Neural crest cell (in vitro differentiated cells): Measurements from ENCODE around the gene OBSCN. TPM values are rescaled to one million over a fixed set of nuclear protein-coding genes. Genes with fewer than 3 reads are reported as not detected.
A peak's percentile ranks its signal among the peaks of the same experiment; 100 is the strongest.

Experiments used
- DNase-seq: peaks from one replicate; pipeline ENCODE4 v3.0.0; 2021; ENCODE audit warnings: low read depth, mixed read lengths, low spot score
- H3K27ac Mint-ChIP-seq: one replicate; pipeline ENCODE4 v1.8.0; 2021; ENCODE audit warnings: mild to moderate bottlenecking, mixed read lengths; ENCODE audit not compliant: unreplicated experiment
- H3K27me3 Mint-ChIP-seq: 2 replicates; pipeline ENCODE4 v1.8.0; 2021; ENCODE audit warnings: low read depth, mild to moderate bottlenecking, mixed read lengths
- H3K36me3 Mint-ChIP-seq: 2 replicates; pipeline ENCODE4 v1.8.0; 2021; ENCODE audit warnings: low read depth, mild to moderate bottlenecking, mixed read lengths
- H3K4me1 Mint-ChIP-seq: 2 replicates; pipeline ENCODE4 v1.8.0; 2021; ENCODE audit warnings: mixed read lengths
- H3K4me3 Mint-ChIP-seq: one replicate; pipeline ENCODE4 v1.8.0; 2021; ENCODE audit warnings: mild to moderate bottlenecking, mixed read lengths
- H3K9me3 Mint-ChIP-seq: 2 replicates; pipeline ENCODE4 v1.8.0; 2021; ENCODE audit warnings: mixed read lengths
- total RNA-seq: library from RNA; stranded (reverse); gene quantifications from 2 replicates; pipeline ENCODE4 v1.2.1, GENCODE V29; 2021
- TF ChIP-seq, protein P1 (sequence below): fragments of 200-600 bp; sonication (generic); conservative IDR thresholded peaks from 2 replicates; pipeline ENCODE4 v1.5.0; 2021; ENCODE audit warnings: antibody characterized with exemption, mild to moderate bottlenecking

The OBSCN gene
- total RNA-seq, 1 donor from 2014 or later: 40.1 TPM

DNA sequence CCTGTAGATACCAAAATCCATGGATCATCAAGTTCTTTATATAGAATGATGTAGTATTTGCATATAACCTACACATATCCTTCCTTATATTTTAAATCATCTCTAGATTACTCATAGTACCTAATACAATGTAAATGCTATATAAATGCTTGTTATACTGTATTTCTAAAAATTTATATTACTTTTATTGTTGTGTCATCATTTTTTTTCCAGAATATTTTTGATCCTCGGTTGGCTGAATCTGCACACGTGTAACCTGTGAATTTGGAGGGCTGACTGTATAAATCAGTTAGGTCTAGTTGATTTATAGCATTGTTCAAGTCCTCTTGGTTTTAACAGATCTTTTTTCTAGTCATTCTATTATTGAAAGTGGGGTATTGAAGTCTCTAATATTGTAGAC lies 23.3 kb downstream of the OBSCN start:
- TF ChIP-seq, protein P1, sequence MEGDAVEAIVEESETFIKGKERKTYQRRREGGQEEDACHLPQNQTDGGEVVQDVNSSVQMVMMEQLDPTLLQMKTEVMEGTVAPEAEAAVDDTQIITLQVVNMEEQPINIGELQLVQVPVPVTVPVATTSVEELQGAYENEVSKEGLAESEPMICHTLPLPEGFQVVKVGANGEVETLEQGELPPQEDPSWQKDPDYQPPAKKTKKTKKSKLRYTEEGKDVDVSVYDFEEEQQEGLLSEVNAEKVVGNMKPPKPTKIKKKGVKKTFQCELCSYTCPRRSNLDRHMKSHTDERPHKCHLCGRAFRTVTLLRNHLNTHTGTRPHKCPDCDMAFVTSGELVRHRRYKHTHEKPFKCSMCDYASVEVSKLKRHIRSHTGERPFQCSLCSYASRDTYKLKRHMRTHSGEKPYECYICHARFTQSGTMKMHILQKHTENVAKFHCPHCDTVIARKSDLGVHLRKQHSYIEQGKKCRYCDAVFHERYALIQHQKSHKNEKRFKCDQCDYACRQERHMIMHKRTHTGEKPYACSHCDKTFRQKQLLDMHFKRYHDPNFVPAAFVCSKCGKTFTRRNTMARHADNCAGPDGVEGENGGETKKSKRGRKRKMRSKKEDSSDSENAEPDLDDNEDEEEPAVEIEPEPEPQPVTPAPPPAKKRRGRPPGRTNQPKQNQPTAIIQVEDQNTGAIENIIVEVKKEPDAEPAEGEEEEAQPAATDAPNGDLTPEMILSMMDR: no peak
- Mint-ChIP-seq H3K36me3 (peaks cover 55% of the 10 kb centered on the region), H3K4me3 (no peak overlapping the region), H3K27me3 (no peaks in the 10 kb centered on the region), H3K27ac (no peak overlapping the region), H3K4me1 (peaks cover 5% of the 10 kb centered on the region), H3K9me3 (peaks cover 12% of the 10 kb centered on the region)
- DNase-seq: no peak

DNA sequence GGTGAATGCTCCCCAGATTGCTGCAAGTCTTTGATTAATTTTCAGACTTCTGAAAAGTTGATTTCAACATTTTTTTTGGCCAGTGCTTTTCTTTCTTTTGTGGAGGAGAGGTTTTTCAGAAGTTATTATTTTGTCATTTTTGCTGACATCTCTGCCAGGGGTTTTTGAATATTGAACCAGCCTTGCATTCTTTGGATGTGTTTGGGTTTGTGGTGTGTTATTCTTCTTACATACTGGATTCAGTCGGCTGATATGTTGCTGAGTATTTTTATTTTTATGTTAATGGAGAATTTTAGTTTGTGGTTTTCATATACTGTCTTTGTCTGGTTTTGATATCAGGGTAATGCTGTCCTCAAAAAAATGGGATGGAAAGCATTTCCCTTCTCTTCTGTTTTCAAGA lies 25.3 kb downstream of the OBSCN start:
- no peak for DNase-seq
- H3K4me1 Mint-ChIP-seq: no peaks in the 10 kb centered on the region
- H3K36me3 Mint-ChIP-seq: peaks cover 63% of the 10 kb centered on the region
- H3K9me3 Mint-ChIP-seq: peaks cover 12% of the 10 kb centered on the region
- H3K4me3 Mint-ChIP-seq: no peak overlapping the region
- no peaks in the 10 kb centered on the region for H3K27me3 Mint-ChIP-seq
- TF ChIP-seq, protein P1: no peak
- H3K27ac Mint-ChIP-seq: no peak overlapping the region

DNA sequence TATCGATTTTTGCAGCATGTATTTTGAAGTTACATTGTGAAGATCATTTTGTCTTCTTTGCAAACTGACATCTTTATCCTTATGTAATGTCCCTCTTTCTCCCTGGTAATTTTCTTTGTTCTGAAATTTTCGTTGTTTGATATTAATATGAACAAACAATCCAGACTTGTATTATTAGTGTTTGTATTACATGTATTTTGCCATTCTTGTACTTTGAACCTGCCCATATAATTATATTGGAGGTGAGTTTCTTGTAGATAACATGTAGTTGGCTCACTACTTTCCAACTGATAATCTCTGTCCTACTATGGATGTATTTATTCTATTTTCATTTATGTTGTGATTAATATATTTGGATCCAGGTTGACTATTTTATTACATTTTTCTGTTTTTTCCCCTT lies 27.1 kb downstream of the OBSCN start:
- Mint-ChIP-seq H3K4me3 (no peak overlapping the region), H3K9me3 (peaks cover 23% of the 10 kb centered on the region), H3K36me3 (peaks cover 73% of the 10 kb centered on the region), H3K27me3 (no peaks in the 10 kb centered on the region), H3K4me1 (no peaks in the 10 kb centered on the region), H3K27ac (no peak overlapping the region)
- TF ChIP-seq, protein P1: no peak
- DNase-seq: no peak

DNA sequence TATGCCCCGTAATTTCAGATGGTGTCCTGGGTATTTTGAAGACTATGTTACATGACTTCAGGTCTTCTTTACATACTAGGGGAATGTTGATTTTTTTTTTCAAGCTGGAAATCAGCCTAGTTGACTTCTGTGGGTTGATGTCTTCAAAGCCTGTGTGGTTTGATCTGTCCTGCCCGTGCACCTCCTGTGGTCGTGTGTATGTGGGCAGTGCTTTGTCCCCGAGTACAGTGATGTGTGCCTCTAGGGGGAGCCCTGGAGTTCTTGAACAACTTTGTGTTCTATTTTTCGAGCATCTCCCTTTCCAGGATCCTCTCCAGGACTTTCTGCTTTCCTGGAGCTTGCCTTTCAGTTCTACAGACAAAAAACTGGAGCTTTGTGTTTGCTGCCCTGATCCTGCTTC lies 28.9 kb downstream of the OBSCN start:
- Mint-ChIP-seq H3K27ac (no peak overlapping the region), H3K36me3 (peaks cover 77% of the 10 kb centered on the region), H3K4me1 (no peaks in the 10 kb centered on the region), H3K27me3 (no peaks in the 10 kb centered on the region), H3K9me3 (peaks cover 32% of the 10 kb centered on the region), H3K4me3 (no peak overlapping the region)
- TF ChIP-seq, protein P1: peak; percentile 52
- DNase-seq: peak; percentile 45

DNA sequence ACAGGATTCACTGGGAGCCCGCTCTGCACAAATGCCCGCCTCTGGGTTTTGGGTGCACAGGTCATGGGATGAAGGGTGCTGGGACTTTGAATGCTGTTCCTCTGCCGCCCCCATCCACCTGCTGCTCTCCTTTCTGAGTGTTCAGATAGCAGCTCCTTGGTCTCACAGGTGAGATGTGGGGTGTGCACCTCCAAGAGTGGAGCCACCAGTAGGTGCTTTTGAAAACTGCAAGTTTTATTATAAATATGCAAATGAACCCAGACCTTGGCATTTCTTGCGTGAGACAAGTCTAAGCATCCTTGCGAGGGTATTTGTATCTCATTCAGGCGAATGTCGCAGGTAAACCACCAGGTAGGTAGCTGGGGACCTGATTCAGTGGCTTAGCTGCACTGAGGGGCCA lies 30.2 kb downstream of the OBSCN start:
- no peaks in the 10 kb centered on the region for H3K4me1 Mint-ChIP-seq
- TF ChIP-seq, protein P1: no peak
- no peaks in the 10 kb centered on the region for H3K27me3 Mint-ChIP-seq
- peaks cover 78% of the 10 kb centered on the region for H3K36me3 Mint-ChIP-seq
- peaks cover 42% of the 10 kb centered on the region for H3K9me3 Mint-ChIP-seq
- H3K27ac Mint-ChIP-seq: no peak overlapping the region
- no peak overlapping the region for H3K4me3 Mint-ChIP-seq
- DNase-seq: no peak

DNA sequence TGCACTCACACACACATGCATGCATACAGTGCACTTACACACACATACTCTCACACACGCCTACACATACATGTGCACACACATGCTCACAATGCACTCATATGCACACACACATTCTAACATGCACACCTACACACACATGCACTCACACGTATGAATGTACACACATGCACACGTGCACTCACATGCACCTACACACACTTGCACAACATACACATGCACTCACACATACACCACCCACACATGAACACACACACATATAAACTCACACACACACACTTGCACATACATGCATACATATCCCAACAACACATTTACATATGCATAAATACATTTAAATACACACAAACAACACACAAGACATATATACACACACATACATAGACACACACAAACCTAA lies 30.6 kb downstream of the OBSCN start:
- Mint-ChIP-seq H3K4me3 (no peak overlapping the region), H3K36me3 (peaks cover 78% of the 10 kb centered on the region), H3K9me3 (peaks cover 40% of the 10 kb centered on the region), H3K27ac (no peak overlapping the region), H3K4me1 (no peaks in the 10 kb centered on the region), H3K27me3 (no peaks in the 10 kb centered on the region)
- no peak for DNase-seq
- TF ChIP-seq, protein P1: no peak
